ENCODE results near the gene PCYT1A.

Gene PCYT1A

GRCh38 chr3:196232154-196232881, 55.2 kb downstream of the PCYT1A start:
- no peaks in the 10 kb centered on the region for H3K4me1 Mint-ChIP-seq
- H3K36me3 Mint-ChIP-seq: no peaks in the 10 kb centered on the region
- no peaks in the 10 kb centered on the region for H3K27me3 Mint-ChIP-seq
- H3K27ac Mint-ChIP-seq: no peak overlapping the region
- no peak overlapping the region for H3K4me3 Mint-ChIP-seq
- no peaks in the 10 kb centered on the region for H3K9me3 Mint-ChIP-seq

GRCh38 chr3:196227629-196228493, 59.7 kb downstream of the PCYT1A start:
- Mint-ChIP-seq H3K36me3 (no peaks in the 10 kb centered on the region), H3K4me3 (no peak overlapping the region), H3K4me1 (no peaks in the 10 kb centered on the region), H3K27ac (no peak overlapping the region), H3K9me3 (no peaks in the 10 kb centered on the region), H3K27me3 (no peaks in the 10 kb centered on the region)

- H3K4me3 Mint-ChIP-seq: no peak overlapping the region
- no peak overlapping the region for H3K27ac Mint-ChIP-seq
- H3K36me3 Mint-ChIP-seq: no peaks in the 10 kb centered on the region
- no peaks in the 10 kb centered on the region for H3K27me3 Mint-ChIP-seq
- no peaks in the 10 kb centered on the region for H3K4me1 Mint-ChIP-seq
- no peaks in the 10 kb centered on the region for H3K9me3 Mint-ChIP-seq
These were observed 60.4 kb downstream of the PCYT1A start for GRCh38 chr3:196227121-196227561.

DNA sequence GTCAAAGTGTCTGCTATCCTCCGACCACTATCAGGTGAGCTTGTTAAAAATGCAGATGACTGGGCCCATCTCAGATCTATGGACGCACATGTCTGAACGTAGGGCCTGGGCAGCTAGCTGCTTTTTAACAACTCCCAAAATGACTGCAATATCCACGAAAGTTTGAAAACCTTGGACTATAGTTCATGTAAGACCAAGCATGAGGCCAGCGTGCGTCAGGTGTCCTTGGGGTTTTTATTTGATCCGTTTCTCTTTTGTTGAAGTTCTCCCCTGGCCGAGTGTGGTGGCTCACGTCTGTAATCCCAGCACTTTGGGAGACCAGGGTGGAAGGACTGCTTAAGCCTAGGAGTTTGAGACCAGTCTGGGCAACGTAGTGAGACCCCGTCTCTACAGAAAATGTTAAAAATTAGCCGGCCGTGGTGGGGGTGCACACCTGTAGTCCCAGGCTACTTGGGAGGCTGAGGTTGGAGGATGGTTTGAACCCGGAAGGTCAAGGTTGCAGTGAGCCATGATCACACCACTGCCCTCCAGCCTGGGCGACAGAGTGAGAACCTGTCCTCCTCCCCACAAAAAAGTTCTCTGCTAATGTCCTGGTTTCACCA, 61.7 kb downstream of the PCYT1A start:
- Mint-ChIP-seq H3K36me3 (no peaks in the 10 kb centered on the region), H3K9me3 (no peaks in the 10 kb centered on the region), H3K27me3 (no peaks in the 10 kb centered on the region), H3K27ac (no peak overlapping the region), H3K4me3 (no peak overlapping the region), H3K4me1 (no peaks in the 10 kb centered on the region)

GRCh38 chr3:196225086-196225485, 62.4 kb downstream of the PCYT1A start:
- Mint-ChIP-seq H3K4me3 (no peak overlapping the region), H3K9me3 (no peaks in the 10 kb centered on the region), H3K36me3 (no peaks in the 10 kb centered on the region), H3K27me3 (no peaks in the 10 kb centered on the region), H3K27ac (no peak overlapping the region), H3K4me1 (no peaks in the 10 kb centered on the region)

DNA sequence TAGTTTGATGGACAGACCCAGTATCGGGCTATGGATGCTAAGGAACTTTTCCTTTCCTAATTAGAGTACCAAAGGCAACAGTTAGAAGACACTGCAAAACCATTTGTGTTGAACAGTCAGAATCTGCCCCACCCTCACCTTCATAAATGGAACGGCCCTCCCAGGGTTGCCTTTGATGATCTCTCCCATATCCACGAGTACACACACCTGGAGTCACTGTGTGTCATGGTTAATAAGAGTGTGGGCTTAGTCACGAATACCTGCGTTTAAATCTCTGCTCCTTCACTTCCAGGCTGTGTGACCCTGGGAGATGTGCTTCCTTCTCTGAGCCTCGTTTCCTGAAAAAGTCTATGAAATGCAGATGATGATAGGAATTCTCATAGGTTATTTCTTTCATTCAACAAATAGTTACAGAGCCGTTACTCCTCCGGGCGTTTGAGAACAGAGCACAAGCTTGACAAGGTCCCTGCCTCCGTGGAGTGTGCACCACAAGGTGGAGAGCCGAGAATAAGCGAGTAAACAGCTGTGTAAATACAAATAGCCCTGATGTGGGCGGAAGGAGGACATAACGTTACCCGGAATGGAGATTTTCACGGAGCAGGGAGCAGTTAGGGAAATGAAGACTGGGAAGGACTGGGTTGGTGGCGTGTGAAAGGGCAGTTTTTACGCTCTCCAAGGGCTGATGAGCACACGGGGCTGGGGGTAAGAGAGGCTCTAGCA, 64.5 kb downstream of the PCYT1A start:
- Mint-ChIP-seq H3K4me3 (no peak overlapping the region), H3K36me3 (no peaks in the 10 kb centered on the region), H3K27me3 (no peaks in the 10 kb centered on the region), H3K9me3 (no peaks in the 10 kb centered on the region), H3K4me1 (peaks cover 18% of the 10 kb centered on the region), H3K27ac (no peak overlapping the region)

- H3K27me3 Mint-ChIP-seq: no peaks in the 10 kb centered on the region
- H3K36me3 Mint-ChIP-seq: no peaks in the 10 kb centered on the region
- peaks cover 18% of the 10 kb centered on the region for H3K4me1 Mint-ChIP-seq
- H3K9me3 Mint-ChIP-seq: no peaks in the 10 kb centered on the region
- no peak overlapping the region for H3K4me3 Mint-ChIP-seq
- no peak overlapping the region for H3K27ac Mint-ChIP-seq
These were observed 66.5 kb downstream of the PCYT1A start for GRCh38 chr3:196220991-196221390.

- H3K36me3 Mint-ChIP-seq: no peaks in the 10 kb centered on the region
- peak overlapping the region; percentile 70 for H3K27ac Mint-ChIP-seq
- H3K4me1 Mint-ChIP-seq: peaks cover 18% of the 10 kb centered on the region
- H3K27me3 Mint-ChIP-seq: no peaks in the 10 kb centered on the region
- no peaks in the 10 kb centered on the region for H3K9me3 Mint-ChIP-seq
- H3K4me3 Mint-ChIP-seq: no peak overlapping the region
These were observed 66.9 kb downstream of the PCYT1A start for GRCh38 chr3:196220587-196220986.

GRCh38 chr3:196219970-196220311, 67.6 kb downstream of the PCYT1A start:
- peak overlapping the region; percentile 70 for H3K27ac Mint-ChIP-seq

GRCh38 chr3:196219194-196219969, 68.1 kb downstream of the PCYT1A start:
- Mint-ChIP-seq H3K27ac (peak overlapping the region; percentile 70), H3K4me3 (peak overlapping the region; percentile 35), H3K36me3 (no peaks in the 10 kb centered on the region), H3K4me1 (peaks cover 18% of the 10 kb centered on the region), H3K9me3 (no peaks in the 10 kb centered on the region), H3K27me3 (no peaks in the 10 kb centered on the region)

More at GRCh38 chr3:196219970-196220311, 67.6 kb downstream of the PCYT1A start:
- Mint-ChIP-seq H3K36me3 (no peaks in the 10 kb centered on the region), H3K9me3 (no peaks in the 10 kb centered on the region), H3K4me3 (no peak overlapping the region), H3K4me1 (peaks cover 18% of the 10 kb centered on the region), H3K27me3 (no peaks in the 10 kb centered on the region)

GRCh38 chr3:196218155-196218712, 69.3 kb downstream of the PCYT1A start:
- Mint-ChIP-seq H3K27me3 (no peaks in the 10 kb centered on the region), H3K27ac (no peak overlapping the region), H3K4me1 (peaks cover 18% of the 10 kb centered on the region), H3K9me3 (no peaks in the 10 kb centered on the region), H3K4me3 (no peak overlapping the region), H3K36me3 (no peaks in the 10 kb centered on the region)

- Mint-ChIP-seq H3K36me3 (no peaks in the 10 kb centered on the region), H3K9me3 (no peaks in the 10 kb centered on the region), H3K4me1 (peaks cover 18% of the 10 kb centered on the region), H3K27ac (peak overlapping the region; percentile 68), H3K4me3 (peak overlapping the region; percentile 60), H3K27me3 (no peaks in the 10 kb centered on the region)
These were observed 70.0 kb downstream of the PCYT1A start for GRCh38 chr3:196217307-196218154.

DNA sequence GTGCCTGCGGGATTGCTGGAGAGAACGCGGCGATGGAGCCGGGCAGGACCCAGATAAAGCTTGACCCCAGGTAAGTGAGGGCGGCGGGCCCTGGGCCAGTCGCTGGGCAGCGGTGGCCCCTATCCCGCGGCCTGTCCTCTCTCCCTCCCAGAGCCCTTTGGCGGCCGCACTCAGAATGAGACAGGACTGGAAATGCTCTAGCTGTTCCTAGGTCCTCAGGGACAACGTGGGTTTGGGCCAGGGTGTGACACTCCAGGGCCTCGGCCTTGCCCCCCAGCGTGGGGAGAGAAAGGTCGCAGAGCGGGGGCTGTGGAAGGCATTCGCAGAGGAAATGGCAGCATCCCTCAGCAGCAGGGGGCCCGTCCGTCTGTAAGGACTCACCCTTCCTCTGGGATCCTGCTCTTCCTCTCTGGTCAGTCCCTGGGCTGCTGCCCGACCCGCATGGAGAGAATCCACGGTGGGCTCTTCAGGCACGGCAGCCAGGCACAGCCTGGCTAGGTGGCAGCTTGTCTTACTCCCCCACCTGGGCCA, 70.8 kb downstream of the PCYT1A start:
- no peak overlapping the region for H3K27ac Mint-ChIP-seq
- H3K9me3 Mint-ChIP-seq: no peaks in the 10 kb centered on the region
- H3K27me3 Mint-ChIP-seq: no peaks in the 10 kb centered on the region
- no peak overlapping the region for H3K4me3 Mint-ChIP-seq
- H3K36me3 Mint-ChIP-seq: no peaks in the 10 kb centered on the region
- H3K4me1 Mint-ChIP-seq: peaks cover 18% of the 10 kb centered on the region
